ENCODE measurements around the gene FHAD1. TPM values are rescaled to one million over a fixed set of nuclear protein-coding genes. Genes with fewer than 3 reads are reported as not detected.

Gene FHAD1
- total RNA-seq, 1 experiment from 2014 or later: not detected

- no peak for TF ChIP-seq CTCF (IDR thresholded peaks at IDR 0.05; ENCODE audit: unreplicated experiment)
- Mint-ChIP-seq H3K4me3 (ENCODE audit: unreplicated experiment) (no peak overlapping the region), H3K9me3 (ENCODE audit: unreplicated experiment) (no peaks in the 10 kb centered on the region), H3K27ac (ENCODE audit: low read depth, unreplicated experiment) (no peak overlapping the region), H3K4me1 (ENCODE audit: insufficient read depth, unreplicated experiment) (no peaks in the 10 kb centered on the region), H3K27me3 (ENCODE audit: insufficient read depth, unreplicated experiment) (peaks cover 10% of the 10 kb centered on the region), H3K36me3 (ENCODE audit: insufficient read depth, unreplicated experiment) (no peaks in the 10 kb centered on the region)
- BruUV-seq (replicated peaks): no TSS peak
- ChIA-PET CTCF (interaction anchor here (0.6 to 1.5 kb wide), 4 partner anchors 10 to 536 kb away, joined by 3 to 5 read pairs (median 4); no protein-coding TSS in a partner anchor), POLR2A (no interaction called here)
- intact Hi-C loops (cut with micrococcal nuclease): no loop called here
- no peak for DNase-seq (ENCODE audit: unreplicated experiment)
Measured at GRCh38 chr1:15314328-15315281, 67.6 kb downstream of the FHAD1 start.

GRCh38 chr1:15315815-15316214, 68.8 kb downstream of the FHAD1 start:
- no peak for TF ChIP-seq CTCF (IDR thresholded peaks at IDR 0.05; ENCODE audit: unreplicated experiment)
- ChIA-PET POLR2A (interaction anchor here (0.6 kb wide), 1 partner anchor 450 kb away, joined by 6 read pairs; no protein-coding TSS in a partner anchor), CTCF (interaction anchor here (4.0 kb wide), 1 partner anchor 11 kb away, joined by 15 read pairs; no protein-coding TSS in a partner anchor)
- Mint-ChIP-seq H3K4me1 (ENCODE audit: insufficient read depth, unreplicated experiment) (no peaks in the 10 kb centered on the region), H3K27ac (ENCODE audit: low read depth, unreplicated experiment) (no peak overlapping the region), H3K27me3 (ENCODE audit: insufficient read depth, unreplicated experiment) (peaks cover 10% of the 10 kb centered on the region), H3K9me3 (ENCODE audit: unreplicated experiment) (peaks cover 9% of the 10 kb centered on the region), H3K36me3 (ENCODE audit: insufficient read depth, unreplicated experiment) (no peaks in the 10 kb centered on the region), H3K4me3 (ENCODE audit: unreplicated experiment) (no peak overlapping the region)
- no peak for DNase-seq (ENCODE audit: unreplicated experiment)
- BruUV-seq (replicated peaks): no TSS peak
- intact Hi-C loops (cut with micrococcal nuclease): no loop called here

GRCh38 chr1:15316510-15316909, 69.5 kb downstream of the FHAD1 start:
- no peaks in the 10 kb centered on the region for H3K4me1 Mint-ChIP-seq (ENCODE audit: insufficient read depth, unreplicated experiment)
- no peak overlapping the region for H3K27ac Mint-ChIP-seq (ENCODE audit: low read depth, unreplicated experiment)
- DNase-seq (ENCODE audit: unreplicated experiment): no peak
- no peaks in the 10 kb centered on the region for H3K36me3 Mint-ChIP-seq (ENCODE audit: insufficient read depth, unreplicated experiment)
- H3K9me3 Mint-ChIP-seq (ENCODE audit: unreplicated experiment): peaks cover 9% of the 10 kb centered on the region
- no peak overlapping the region for H3K4me3 Mint-ChIP-seq (ENCODE audit: unreplicated experiment)
- POLR2A ChIA-PET: interaction anchor here (0.6 kb wide), 1 partner anchor 449 kb away, joined by 6 read pairs; no protein-coding TSS in a partner anchor
- intact Hi-C loops (cut with micrococcal nuclease): no loop called here
- CTCF ChIA-PET: interaction anchor here (0.5 to 4.0 kb wide), 2 partner anchors 11 to 85 kb away, joined by 3 to 15 read pairs; no protein-coding TSS in a partner anchor
- no TSS peak for BruUV-seq (replicated peaks)
- H3K27me3 Mint-ChIP-seq (ENCODE audit: insufficient read depth, unreplicated experiment): peaks cover 10% of the 10 kb centered on the region
- no peak for TF ChIP-seq CTCF (IDR thresholded peaks at IDR 0.05; ENCODE audit: unreplicated experiment)

- DNase-seq (ENCODE audit: unreplicated experiment): no peak
- Mint-ChIP-seq H3K4me3 (ENCODE audit: unreplicated experiment) (no peak overlapping the region), H3K27ac (ENCODE audit: low read depth, unreplicated experiment) (no peak overlapping the region)
Measured at GRCh38 chr1:15320267-15320666, 73.2 kb downstream of the FHAD1 start.

More at GRCh38 chr1:15320267-15320666, 73.2 kb downstream of the FHAD1 start:
- intact Hi-C loops (cut with micrococcal nuclease): no loop called here
- ChIA-PET POLR2A (interaction anchor here (0.7 to 1.2 kb wide), 2 partner anchors 32 to 168 kb away, joined by 3 to 4 read pairs; no protein-coding TSS in a partner anchor), CTCF (interaction anchor here (0.6 to 3.4 kb wide), 5 partner anchors 15 to 121 kb away, joined by 3 to 23 read pairs (median 5); no protein-coding TSS in a partner anchor)
- TF ChIP-seq CTCF (IDR thresholded peaks at IDR 0.05; ENCODE audit: unreplicated experiment): no peak
- peaks cover 9% of the 10 kb centered on the region for H3K9me3 Mint-ChIP-seq (ENCODE audit: unreplicated experiment)
- peaks cover 10% of the 10 kb centered on the region for H3K27me3 Mint-ChIP-seq (ENCODE audit: insufficient read depth, unreplicated experiment)
- H3K4me1 Mint-ChIP-seq (ENCODE audit: insufficient read depth, unreplicated experiment): no peaks in the 10 kb centered on the region
- no peaks in the 10 kb centered on the region for H3K36me3 Mint-ChIP-seq (ENCODE audit: insufficient read depth, unreplicated experiment)
- BruUV-seq (replicated peaks): no TSS peak

All from MCF 10A (cell line).